NCI-H146 treated with DMSO at 0.1 percent for 48 hours (cell line): Measurements from ENCODE around the gene RPL6.

ENCODE experiments used
- DNase-seq: peaks from one replicate; lab custom pipeline; 2025; ENCODE audit not compliant: unreplicated experiment; lab: John Stamatoyannopoulos, UW

Gene RPL6

DNA sequence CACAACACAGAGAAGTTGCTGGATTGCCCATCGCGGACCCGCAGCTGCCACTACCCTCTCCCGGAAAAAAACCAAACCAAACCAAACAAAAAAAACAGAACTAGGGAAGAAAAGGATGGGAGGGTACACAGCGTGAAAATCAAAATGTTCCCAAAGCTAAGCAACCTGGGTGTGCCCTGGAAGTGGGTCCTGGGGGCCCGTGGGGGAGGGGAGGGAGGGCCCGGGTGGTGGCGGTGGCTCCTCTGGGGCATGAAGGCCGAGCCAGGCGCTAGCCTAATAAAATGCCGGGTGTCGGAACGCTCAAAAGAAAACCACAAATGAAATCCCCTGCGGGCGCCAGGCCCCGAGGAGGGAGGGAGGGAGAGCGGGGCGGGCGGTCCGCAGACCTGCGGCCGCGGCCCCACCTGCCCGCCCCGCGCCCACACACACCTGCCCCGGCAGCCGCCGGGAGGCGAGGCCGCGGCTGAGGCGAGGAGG is 28.0 kb downstream of the RPL6 start:
- DNase-seq, result peak; percentile 24

DNA sequence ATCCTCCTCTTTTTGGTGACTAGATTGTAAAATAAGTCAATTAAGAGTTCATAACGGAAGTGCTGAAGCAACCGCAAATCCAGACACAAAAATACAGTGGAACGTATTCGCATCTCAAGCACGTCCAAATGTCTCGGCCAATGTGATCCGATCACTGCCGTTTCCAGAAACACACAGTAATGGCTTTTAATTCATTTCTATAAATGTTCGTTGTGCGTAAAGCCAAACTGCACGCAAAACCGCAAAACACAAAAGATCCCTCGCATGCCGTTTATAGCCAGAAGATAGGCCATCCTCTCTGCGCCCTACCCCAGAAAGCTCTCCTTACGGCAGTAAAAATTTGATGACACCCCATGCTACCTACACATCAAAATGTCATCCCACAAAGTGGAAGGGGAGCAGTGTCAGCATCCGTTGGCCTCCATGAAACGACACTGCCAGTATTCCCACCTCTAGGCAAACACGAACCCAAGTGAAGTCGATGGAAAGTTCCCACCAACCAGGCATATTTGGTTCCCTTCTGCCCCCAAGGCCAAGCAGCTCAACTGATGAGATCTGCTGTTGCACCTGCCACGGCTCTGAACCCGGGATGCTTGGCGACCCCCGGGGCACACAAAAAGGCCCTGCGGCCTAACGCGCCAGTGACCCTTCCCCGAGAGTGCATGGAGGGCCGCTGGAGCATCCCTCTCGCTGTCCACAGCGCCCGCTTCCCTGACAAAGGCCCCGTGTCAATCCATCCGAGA is 28.6 kb downstream of the RPL6 start:
- DNase-seq, result peak; percentile 10

DNA sequence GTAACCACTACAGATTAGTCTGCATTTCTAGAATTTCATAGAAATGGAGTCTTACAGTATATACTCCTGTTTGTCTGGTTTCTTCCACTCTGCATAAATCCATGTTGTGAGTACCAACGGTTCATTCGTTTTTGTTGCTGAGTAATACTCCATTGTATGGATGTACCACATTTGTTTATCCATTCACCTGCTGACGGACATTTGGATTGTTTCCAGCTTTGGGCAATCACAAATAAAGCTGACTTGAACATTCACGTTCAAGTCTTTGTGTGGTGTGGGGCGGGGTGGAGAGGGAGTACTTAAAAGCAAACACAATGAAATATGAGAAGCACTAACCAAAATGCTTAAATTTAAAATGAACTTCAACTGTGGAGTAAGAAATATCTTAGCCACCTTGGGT is 34.3 kb downstream of the RPL6 start:
- no peak for DNase-seq

DNA sequence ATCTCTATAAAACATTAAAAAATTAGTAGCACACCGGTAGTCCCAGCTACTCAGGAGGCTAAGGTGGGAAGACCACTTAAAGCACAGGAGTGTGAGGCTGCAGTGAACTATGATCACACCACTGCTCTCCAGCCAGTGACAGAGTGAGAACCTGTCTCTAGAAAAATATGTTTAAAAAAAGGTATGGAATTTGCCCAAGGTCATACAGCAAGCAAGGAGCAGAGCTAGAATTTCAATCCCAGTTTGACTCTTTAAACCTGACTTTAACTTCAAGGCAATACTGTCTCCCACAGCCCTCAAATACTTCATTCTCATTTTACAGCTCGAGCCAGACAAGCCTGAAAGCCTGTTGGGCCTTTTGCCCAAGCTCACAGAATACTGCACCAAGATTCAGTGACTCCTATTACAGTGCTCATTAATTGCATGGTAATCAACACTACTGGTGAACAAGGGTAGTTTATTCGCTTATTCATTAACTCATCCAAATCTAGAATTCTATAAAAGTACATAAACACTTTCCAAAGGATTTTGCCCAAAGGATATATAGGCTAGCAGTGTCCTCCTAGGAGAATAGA is 35.2 kb downstream of the RPL6 start:
- no peak for DNase-seq

DNA sequence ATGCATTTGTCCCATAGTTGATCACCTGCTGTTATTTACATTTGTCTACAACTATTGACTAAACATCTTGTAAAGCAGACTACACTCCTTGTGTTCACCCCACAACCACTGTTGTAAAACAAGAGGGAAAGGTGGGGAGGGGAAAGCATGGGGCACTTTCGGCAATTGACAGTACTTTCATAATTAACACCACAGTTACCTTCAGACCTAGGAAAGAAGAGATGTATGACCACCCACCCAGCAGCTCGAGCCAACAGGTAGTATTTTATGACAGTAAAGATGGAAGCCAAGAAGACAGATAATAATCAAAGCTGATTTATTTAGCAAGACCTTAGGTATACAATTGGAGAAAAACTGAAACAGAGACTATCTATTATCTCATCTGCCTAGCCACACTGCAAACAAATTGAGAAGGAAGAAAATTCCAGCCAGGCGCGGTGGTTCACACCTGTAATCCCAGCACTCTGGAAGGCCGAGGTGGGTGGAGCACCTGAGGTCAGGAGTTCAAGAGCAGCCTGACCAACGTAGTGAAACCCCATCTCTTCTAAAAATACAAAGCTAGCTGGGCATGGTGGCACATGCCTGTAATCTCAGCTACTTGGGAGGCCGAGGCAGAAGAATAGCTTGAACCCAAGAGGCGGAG is 38.4 kb downstream of the RPL6 start:
- DNase-seq, result no peak

DNA sequence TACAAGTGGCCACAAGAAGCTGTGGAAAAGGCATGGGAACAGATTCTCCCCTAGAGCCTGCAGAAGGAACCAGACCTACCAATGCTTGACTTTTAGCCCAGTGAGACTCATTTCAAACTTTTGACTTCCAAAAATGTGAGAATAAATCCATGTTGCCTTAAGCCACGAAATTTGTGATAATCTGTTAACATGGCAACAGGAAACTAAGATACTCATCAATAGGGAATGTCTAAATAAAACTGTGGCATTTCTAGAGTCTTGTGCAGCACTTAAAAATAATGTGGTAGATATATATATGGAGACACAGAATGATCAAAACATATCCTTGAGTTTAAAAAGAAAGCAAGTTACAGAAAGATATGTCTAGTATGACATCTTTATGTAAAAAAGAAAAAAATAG is 39.2 kb downstream of the RPL6 start:
- no peak for DNase-seq

DNA sequence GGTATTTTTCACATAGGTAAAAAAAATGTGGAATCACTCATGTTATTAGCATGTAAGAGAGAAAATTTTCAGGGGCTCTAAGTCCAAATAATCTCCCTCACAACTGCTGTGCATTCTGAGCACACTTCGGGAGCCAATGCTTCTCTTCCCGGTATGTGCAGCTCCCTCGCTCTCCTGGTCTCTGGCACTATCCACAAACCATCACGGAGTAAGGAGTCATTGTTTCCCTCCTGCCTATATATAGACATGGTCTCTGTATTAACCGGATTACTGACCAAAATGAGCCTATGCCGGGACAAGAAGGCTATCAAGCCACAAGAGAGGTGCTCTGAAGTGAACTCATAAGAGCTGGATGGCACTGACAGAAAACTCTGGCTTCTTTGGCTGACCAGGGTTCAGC is 40.5 kb downstream of the RPL6 start:
- DNase-seq, result no peak

DNA sequence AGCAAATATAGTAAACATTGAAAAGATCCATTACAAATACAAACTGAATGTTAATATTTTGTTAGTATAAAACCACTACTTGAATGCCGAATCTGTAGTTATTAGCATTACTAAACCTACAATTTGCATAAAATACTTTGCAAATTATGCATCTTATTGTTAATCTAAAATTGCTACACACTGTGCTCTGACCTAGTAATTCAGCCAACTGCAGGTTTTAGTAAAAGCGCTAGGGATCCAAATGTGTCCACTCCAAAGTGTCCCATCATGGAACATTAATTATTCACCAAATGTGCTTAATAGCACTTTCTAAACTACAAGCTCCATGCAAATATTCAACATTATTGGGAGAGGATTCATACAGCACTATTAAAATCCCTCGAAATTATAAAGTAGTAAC is 41.4 kb downstream of the RPL6 start:
- DNase-seq, result no peak

DNA sequence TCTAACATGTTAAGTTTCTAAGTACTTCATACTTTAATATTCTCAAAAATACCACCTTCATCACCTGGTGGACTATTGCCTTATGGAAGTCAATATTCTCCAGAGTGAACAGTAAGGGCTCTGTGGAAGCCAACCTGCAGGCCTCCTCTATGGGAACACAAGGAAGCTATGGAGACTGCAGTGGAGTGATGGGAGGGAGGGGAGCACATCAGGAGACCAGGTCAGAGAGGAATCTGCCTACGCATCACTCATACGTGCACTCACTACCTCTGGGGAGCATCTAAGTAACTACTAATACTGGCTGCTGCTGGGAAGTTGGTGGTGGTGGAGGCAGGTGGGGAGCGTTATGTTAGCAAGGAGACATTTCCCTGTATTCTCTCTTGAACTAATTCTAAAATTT is 47.1 kb downstream of the RPL6 start:
- DNase-seq, result no peak

DNA sequence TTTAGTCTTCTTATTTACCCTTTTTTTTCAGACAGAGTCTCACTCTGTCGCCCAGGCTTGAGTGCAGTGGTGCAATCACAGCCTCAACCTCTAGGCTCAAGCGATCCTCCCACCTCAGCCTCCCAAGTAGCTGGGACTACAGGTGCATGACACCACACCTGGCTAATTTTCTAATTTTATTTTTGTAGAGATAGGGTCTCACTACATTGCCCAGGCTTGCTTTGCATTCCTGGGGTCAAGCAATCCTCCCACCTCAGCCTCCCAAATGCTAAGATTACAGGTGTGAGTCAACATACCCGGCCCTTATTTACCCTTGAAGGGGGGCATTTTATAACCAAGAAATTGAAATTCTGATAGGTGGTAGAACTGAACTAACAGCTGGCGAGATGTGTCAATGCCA is 48.1 kb downstream of the RPL6 start:
- no peak for DNase-seq

DNA sequence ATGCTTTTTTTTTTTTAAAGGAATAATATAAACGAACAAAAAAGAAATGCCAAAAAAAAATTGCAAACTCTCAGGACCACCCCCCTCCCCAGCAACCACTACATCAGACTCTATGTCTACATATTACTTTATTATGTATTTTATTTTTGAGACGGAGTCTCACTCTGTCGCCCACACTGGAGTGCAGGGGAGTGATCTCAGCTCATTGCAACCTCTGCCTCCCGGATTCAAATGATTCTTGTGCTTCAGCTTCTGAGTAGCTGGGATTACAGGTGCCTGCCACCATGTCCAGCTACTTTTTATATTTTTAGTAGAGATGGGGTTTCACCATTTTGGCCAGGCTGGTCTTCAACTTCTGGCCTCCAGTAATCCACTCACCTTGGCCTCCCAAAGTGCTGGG is 50.1 kb downstream of the RPL6 start:
- no peak for DNase-seq

DNA sequence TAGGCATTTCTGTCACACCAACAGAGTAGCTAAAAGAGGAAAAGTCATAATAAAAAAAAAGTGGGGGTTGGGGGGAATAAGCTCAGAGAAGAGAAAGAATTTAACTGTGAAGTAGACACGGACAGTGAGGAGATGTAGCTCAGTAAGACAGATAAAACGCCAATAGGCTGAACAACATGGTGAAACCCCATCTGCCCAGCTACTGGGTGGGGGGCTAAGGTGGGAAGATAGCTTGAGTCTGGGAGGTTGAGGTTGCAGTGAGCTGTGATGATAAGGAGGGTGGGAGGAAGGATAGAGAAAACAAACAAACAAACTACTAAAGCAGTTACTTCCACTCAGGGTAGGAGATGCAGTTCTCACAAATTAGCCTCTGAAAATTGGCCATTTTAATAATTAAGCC is 52.2 kb downstream of the RPL6 start:
- no peak for DNase-seq
